Measurements from ENCODE around the gene NCEH1. TPM values are rescaled to one million over a fixed set of nuclear protein-coding genes. Genes with fewer than 3 reads are reported as not detected.

Gene NCEH1
- total and polyA plus RNA-seq, 9 of the 15 experiments (the other 6 are each of a cell fraction or from before 2014, with no cell fraction given), result 1.3 to 5.0 (median 2.8) TPM

DNA sequence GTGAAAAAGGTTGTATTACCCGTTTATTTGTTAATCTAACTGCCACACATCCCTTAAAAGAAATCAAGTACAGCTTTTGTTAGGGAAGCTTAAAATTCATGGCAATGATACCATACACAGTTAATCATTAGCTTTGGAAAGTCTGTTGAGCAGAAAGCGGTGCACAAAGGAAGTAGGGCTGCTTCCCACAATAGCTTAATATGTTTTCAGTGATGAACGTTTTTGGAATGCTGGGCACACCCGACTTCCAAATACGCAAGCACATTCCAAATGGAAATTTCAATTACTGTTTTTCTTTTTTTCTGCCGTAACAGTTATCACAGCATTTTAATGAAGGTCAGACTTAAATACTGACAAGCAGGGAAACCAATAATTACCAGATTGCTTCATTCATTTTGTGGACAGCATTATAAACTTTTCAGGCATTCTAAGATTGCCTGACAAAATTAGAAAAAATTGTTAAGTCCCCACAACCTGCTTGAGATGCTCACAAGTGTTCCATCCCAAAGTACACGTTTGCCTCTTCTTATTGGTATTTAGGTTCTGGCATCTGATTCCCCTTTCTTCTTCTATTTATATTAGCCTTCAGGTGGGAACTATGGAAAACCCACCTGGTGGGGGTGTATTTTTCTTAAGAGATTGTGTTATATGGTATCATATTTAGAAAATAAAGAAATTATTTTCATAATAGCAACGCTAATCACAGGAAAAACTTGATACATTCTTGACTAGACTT is 38.5 kb upstream of the NCEH1 start:
- H3K9me1 ChIP-seq (ENCODE audit: control insufficient read depth, insufficient read depth, low read length), result no peaks in the 10 kb centered on the region
- peaks cover 21% of the 10 kb centered on the region; the same call in 2 of the 3 replicates for H3K36me3 ChIP-seq (ENCODE audit: control insufficient read depth, insufficient read depth, low read length)
- BruUV-seq (replicated peaks), result no TSS peak
- in situ Hi-C loops (cut with MboI), result no loop called here
- no peaks in the 10 kb centered on the region for H4K20me1 ChIP-seq (replicated peaks; ENCODE audit: control insufficient read depth, insufficient read depth, low read length)
- H3K79me2 ChIP-seq (ENCODE audit: control insufficient read depth, insufficient read depth, low read length), result peaks cover 37% of the 10 kb centered on the region
- intact Hi-C loops (cut with micrococcal nuclease), result no loop called here
- DNase-seq (ENCODE audit: extremely low read depth in 1 of 4, low spot score in 3 of 4) (no peak), ATAC-seq (no peak), FAIRE-seq (no peak)
- H3K4me2 ChIP-seq (ENCODE audit: insufficient read depth, low read length), result no peak overlapping the region
- no peaks in the 10 kb centered on the region for H3K9me3 ChIP-seq (replicated peaks; ENCODE audit: control insufficient read depth, insufficient read depth, low read depth, low read length)
- 62% methylated on average over 8 of the region's 8 CpGs for WGBS (ENCODE audit: insufficient coverage, low coverage, missing lambda C conversion rate)
- POLR2A ChIA-PET, result interaction anchor here (1.3 kb wide), 1 partner anchor 23 kb away, joined by 4 read pairs; no protein-coding TSS in a partner anchor
- H3K27me3 ChIP-seq (ENCODE audit: control insufficient read depth in 2 of 2, insufficient read depth in 2 of 2, low read length in 2 of 2), result no peaks in the 10 kb centered on the region
- H3K27ac ChIP-seq (ENCODE audit: extremely low read depth, low read depth, low read length), result no peak overlapping the region
- H3K9ac ChIP-seq (ENCODE audit: insufficient read depth in 1 of 2, low read depth in 2 of 2, low read length in 2 of 2), result no peak overlapping the region
- TF ChIP-seq ZNF133 (CRISPR knock-in tag; IDR thresholded peaks at IDR 0.05) (no peak), ZNF707 (CRISPR knock-in tag; conservative IDR thresholded peaks at IDR 0.05) (no peak), MTA1 (IDR thresholded peaks at IDR 0.05; ENCODE audit: borderline replicate concordance) (no peak), U2AF2 (optimal IDR thresholded peaks at IDR 0.05; ENCODE audit: low read depth, low read length) (no peak), NR2C2 (CRISPR knock-in tag; IDR thresholded peaks at IDR 0.05) (no peak), NR2C2 (tag; IDR thresholded peaks at IDR 0.05) (no peak), ZNF76 (CRISPR knock-in tag; IDR thresholded peaks at IDR 0.05; ENCODE audit: borderline replicate concordance) (no peak), TAF7 (tag; IDR thresholded peaks at IDR 0.05) (no peak), PRPF4 (IDR thresholded peaks at IDR 0.05; ENCODE audit: insufficient read depth, low read depth, low read length, poor library complexity, severe bottlenecking) (no peak), SNRNP70 (optimal IDR thresholded peaks at IDR 0.05; ENCODE audit: low read depth, low read length) (no peak), ZC3H4 (CRISPR knock-in tag; IDR thresholded peaks at IDR 0.05; ENCODE audit: borderline replicate concordance) (no peak)
- TF ChIP-seq, protein P1, sequence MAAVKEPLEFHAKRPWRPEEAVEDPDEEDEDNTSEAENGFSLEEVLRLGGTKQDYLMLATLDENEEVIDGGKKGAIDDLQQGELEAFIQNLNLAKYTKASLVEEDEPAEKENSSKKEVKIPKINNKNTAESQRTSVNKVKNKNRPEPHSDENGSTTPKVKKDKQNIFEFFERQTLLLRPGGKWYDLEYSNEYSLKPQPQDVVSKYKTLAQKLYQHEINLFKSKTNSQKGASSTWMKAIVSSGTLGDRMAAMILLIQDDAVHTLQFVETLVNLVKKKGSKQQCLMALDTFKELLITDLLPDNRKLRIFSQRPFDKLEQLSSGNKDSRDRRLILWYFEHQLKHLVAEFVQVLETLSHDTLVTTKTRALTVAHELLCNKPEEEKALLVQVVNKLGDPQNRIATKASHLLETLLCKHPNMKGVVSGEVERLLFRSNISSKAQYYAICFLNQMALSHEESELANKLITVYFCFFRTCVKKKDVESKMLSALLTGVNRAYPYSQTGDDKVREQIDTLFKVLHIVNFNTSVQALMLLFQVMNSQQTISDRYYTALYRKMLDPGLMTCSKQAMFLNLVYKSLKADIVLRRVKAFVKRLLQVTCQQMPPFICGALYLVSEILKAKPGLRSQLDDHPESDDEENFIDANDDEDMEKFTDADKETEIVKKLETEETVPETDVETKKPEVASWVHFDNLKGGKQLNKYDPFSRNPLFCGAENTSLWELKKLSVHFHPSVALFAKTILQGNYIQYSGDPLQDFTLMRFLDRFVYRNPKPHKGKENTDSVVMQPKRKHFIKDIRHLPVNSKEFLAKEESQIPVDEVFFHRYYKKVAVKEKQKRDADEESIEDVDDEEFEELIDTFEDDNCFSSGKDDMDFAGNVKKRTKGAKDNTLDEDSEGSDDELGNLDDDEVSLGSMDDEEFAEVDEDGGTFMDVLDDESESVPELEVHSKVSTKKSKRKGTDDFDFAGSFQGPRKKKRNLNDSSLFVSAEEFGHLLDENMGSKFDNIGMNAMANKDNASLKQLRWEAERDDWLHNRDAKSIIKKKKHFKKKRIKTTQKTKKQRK (IDR thresholded peaks at IDR 0.05; ENCODE audit: borderline replicate concordance, low read depth, low read length), result no peak
- CTCF ChIA-PET (ENCODE audit: low intra/inter-chr PET ratio), result no interaction called here
- H2AFZ ChIP-seq (ENCODE audit: low read depth, low read length), result peak overlapping the region; percentile 85; the same call in 1 of the 2 replicates
- H3K4me3 ChIP-seq, result no peak overlapping the region
- H3K4me1 ChIP-seq (replicated peaks in 1 of 2; ENCODE audit: control insufficient read depth in 2 of 2, insufficient read depth in 2 of 2, low read length in 2 of 2), result peaks cover 0 to 2% of the 10 kb centered on the region in 2 experiments; a peak in 2 of 5 replicates
